Hematopoietic multipotent progenitor cell treated with erythropoietin and hydrocortisone succinate and interleukin-3 and kit ligand, for 17 days (in vitro differentiated cells): ENCODE measurements around the gene FHOD3.
"Not testable (repeated sequence)": the region's sequence is repeated elsewhere in the genome, so short reads cannot be mapped to it uniquely, and the experiment has no call there.

Source experiments
- DNase-seq: peaks from one replicate; pipeline ENCODE4 v3.0.0-alpha.2; 2015; ENCODE audit warnings: low spot score

FHOD3 gene

GRCh38 chr18:36551274-36551673 is 253.8 kb downstream of the FHOD3 start:
- not testable (repeated sequence) for DNase-seq

GRCh38 chr18:36558234-36558633 is 260.7 kb downstream of the FHOD3 start:
- no peak for DNase-seq

- no peak for DNase-seq
These were observed 261.8 kb downstream of the FHOD3 start for GRCh38 chr18:36559149-36559857.

- DNase-seq: no peak
These were observed 262.7 kb downstream of the FHOD3 start for GRCh38 chr18:36560187-36560586.

- no peak for DNase-seq
These were observed 263.5 kb downstream of the FHOD3 start for GRCh38 chr18:36561046-36561445.

GRCh38 chr18:36564841-36565240 is 267.3 kb downstream of the FHOD3 start:
- no peak for DNase-seq

GRCh38 chr18:36567800-36568199 is 270.3 kb downstream of the FHOD3 start:
- DNase-seq: no peak

- DNase-seq: no peak
These were observed 271.0 kb downstream of the FHOD3 start for GRCh38 chr18:36568487-36568886.

GRCh38 chr18:36572135-36572856 is 274.8 kb downstream of the FHOD3 start:
- peak; percentile 9 for DNase-seq

- no peak for DNase-seq
These were observed 278.8 kb downstream of the FHOD3 start for GRCh38 chr18:36576339-36576738.

- DNase-seq: no peak
These were observed 281.6 kb downstream of the FHOD3 start for GRCh38 chr18:36578871-36579710.

GRCh38 chr18:36580266-36580665 is 282.8 kb downstream of the FHOD3 start:
- DNase-seq: no peak

- no peak for DNase-seq
These were observed 283.6 kb downstream of the FHOD3 start for GRCh38 chr18:36580874-36581750.

GRCh38 chr18:36582988-36583745 is 285.7 kb downstream of the FHOD3 start:
- DNase-seq: no peak

GRCh38 chr18:36589857-36590543 is 292.5 kb downstream of the FHOD3 start:
- DNase-seq: no peak

- DNase-seq: no peak
These were observed 293.4 kb downstream of the FHOD3 start for GRCh38 chr18:36590621-36591580.

GRCh38 chr18:36592282-36592681 is 294.8 kb downstream of the FHOD3 start:
- no peak for DNase-seq

- no peak for DNase-seq
These were observed 295.5 kb downstream of the FHOD3 start for GRCh38 chr18:36593001-36593400.

GRCh38 chr18:36593641-36594040 is 296.1 kb downstream of the FHOD3 start:
- no peak for DNase-seq
